GM19397 (cell line): Measurements from ENCODE around the gene TMEM140.
A peak's percentile ranks its signal among the peaks of the same experiment; 100 is the strongest.

Experiments used
- ATAC-seq: cut with Tn5 transposase; IDR thresholded peaks from one replicate; pipeline ENCODE4 v1.9.1; 2021; ENCODE audit warnings: mild to moderate bottlenecking, moderate library complexity; ENCODE audit not compliant: unreplicated experiment

Gene TMEM140

GRCh38 chr7:135192914-135193536 lies 45.2 kb downstream of the TMEM140 start:
- ATAC-seq = no peak

GRCh38 chr7:135193615-135194081 lies 45.8 kb downstream of the TMEM140 start:
- ATAC-seq = no peak

GRCh38 chr7:135194494-135195095 lies 46.7 kb downstream of the TMEM140 start:
- no peak for ATAC-seq

GRCh38 chr7:135195156-135195555 lies 47.3 kb downstream of the TMEM140 start:
- no peak for ATAC-seq

- ATAC-seq = no peak
These were observed 48.2 kb downstream of the TMEM140 start for GRCh38 chr7:135195968-135196629.

- ATAC-seq = no peak
These were observed 49.5 kb downstream of the TMEM140 start for GRCh38 chr7:135197343-135197742.

- ATAC-seq = no peak
These were observed 50.2 kb downstream of the TMEM140 start for GRCh38 chr7:135197906-135198655.

GRCh38 chr7:135199439-135199838 lies 51.6 kb downstream of the TMEM140 start:
- no peak for ATAC-seq

GRCh38 chr7:135200821-135201331 lies 53.0 kb downstream of the TMEM140 start:
- ATAC-seq = no peak

GRCh38 chr7:135201350-135201749 lies 53.5 kb downstream of the TMEM140 start:
- no peak for ATAC-seq

GRCh38 chr7:135204341-135204749 lies 56.5 kb downstream of the TMEM140 start:
- no peak for ATAC-seq

GRCh38 chr7:135204876-135205275 lies 57.0 kb downstream of the TMEM140 start:
- ATAC-seq = no peak

GRCh38 chr7:135205850-135206249 lies 58.0 kb downstream of the TMEM140 start:
- no peak for ATAC-seq

- ATAC-seq = no peak
These were observed 59.1 kb downstream of the TMEM140 start for GRCh38 chr7:135206941-135207391.

- no peak for ATAC-seq
These were observed 59.7 kb downstream of the TMEM140 start for GRCh38 chr7:135207406-135208101.

- ATAC-seq = no peak
These were observed 60.4 kb downstream of the TMEM140 start for GRCh38 chr7:135208102-135208793.

- ATAC-seq = no peak
These were observed 61.5 kb downstream of the TMEM140 start for GRCh38 chr7:135209225-135209834.

- no peak for ATAC-seq
These were observed 63.0 kb downstream of the TMEM140 start for GRCh38 chr7:135210888-135211178.

- peak; percentile 78 for ATAC-seq
These were observed 63.5 kb downstream of the TMEM140 start, which contains the start of gene WDR91 for GRCh38 chr7:135211179-135211945. TSS of gene WDR91 (minus strand) at chr7:135211526. CDS start at chr7:135211502, 24 bp downstream.
